ENCODE data around the gene MAP7D2.

MAP7D2 gene

DNA sequence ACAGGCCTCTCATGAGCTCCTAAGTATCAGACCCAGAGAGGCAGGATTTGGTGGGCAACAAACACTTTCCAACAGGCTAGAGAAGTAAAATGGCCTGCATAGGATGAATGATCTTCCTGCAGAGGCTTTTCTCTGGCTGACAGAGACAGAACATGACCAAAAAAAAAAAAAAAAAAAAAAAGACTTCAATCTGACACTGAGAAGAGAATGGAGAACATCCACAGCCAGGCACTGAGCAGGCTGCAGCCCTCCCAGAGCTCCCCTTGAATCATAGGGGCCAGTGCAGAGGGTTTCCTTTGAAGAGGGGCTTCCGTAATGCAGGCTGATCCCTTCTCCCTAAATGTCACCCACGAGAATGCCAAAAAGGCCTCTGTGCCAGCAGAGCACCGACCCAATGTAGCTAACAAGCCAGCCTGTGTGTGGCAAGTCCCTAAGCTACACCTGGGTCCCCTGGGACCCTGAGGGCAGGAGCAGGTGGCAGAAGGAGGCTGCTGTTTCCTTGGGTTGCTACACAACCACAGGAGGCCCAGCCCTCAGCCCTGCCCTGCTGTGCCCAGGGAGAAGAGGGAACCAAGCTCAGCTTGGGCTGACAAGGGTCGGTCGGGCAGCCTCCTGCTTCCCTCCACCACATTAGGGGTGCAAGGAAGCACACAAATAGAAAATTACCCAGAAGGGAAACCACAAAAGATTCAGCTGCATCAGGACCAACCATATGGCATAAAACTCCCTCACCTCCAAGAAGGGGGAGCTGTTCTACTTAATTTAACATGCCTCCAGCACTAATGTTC lies 55.6 kb downstream of the MAP7D2 start:
- TF ChIP-seq, protein P1, sequence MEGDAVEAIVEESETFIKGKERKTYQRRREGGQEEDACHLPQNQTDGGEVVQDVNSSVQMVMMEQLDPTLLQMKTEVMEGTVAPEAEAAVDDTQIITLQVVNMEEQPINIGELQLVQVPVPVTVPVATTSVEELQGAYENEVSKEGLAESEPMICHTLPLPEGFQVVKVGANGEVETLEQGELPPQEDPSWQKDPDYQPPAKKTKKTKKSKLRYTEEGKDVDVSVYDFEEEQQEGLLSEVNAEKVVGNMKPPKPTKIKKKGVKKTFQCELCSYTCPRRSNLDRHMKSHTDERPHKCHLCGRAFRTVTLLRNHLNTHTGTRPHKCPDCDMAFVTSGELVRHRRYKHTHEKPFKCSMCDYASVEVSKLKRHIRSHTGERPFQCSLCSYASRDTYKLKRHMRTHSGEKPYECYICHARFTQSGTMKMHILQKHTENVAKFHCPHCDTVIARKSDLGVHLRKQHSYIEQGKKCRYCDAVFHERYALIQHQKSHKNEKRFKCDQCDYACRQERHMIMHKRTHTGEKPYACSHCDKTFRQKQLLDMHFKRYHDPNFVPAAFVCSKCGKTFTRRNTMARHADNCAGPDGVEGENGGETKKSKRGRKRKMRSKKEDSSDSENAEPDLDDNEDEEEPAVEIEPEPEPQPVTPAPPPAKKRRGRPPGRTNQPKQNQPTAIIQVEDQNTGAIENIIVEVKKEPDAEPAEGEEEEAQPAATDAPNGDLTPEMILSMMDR (IDR thresholded peaks at IDR 0.05; ENCODE audit: borderline replicate concordance, insufficient read depth, low read depth, low read length) = no peak
- no peak overlapping the region for H3K4me3 ChIP-seq (ENCODE audit: low read depth, low read length)

DNA sequence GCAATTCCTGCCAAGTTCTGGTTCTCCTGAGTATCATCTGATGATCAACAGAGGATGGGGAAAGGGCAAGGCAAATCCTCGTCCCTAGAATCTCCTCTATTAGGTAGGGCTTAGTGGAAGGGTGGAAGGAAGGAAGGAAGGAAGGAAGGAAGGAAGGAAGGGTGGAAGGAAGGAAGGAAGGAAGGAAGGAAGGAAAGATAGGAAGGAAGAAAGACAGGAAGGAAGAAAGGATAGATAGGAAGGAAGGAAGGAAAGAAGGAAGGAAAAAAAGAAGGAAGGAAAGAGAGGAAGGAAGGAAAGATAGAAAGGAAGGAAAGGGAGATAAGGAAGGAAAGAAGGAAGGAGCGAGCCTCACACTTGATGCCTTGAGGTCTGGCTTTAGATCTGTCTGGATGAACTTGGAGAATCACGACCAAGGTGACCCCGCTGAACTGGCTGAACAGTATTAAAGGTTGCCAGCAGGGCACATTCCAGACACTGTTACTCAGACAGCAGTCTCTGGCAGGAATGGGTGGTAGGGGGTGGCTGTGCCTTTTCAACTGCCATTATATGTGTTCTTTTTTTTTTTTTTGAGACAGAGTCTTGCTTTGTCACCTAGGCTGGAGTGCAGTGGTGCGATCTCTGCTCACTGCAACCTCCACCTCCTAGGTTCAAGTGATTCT lies 57.1 kb downstream of the MAP7D2 start:
- H3K4me3 ChIP-seq (ENCODE audit: low read depth, low read length) = no peak overlapping the region
- TF ChIP-seq, protein P1 (IDR thresholded peaks at IDR 0.05; ENCODE audit: borderline replicate concordance, insufficient read depth, low read depth, low read length) = no peak

DNA sequence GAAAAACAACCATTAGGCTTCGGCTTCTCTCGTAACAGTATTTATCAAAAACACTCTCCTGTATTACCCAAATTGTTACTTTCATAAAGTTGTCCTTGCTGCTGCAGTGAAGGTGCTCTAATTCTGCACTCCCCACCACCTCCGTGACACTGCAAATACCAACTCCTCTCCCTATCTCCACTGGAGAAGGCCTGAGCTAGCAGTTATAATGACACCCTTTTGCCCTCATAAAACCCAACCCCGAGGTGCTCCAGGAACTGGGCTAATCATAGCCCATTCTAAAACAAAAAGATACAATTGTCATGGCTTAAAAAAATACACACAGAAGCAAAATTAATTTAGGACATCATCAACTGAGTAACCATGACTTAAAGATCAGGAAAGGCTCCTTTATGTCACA lies 59.2 kb downstream of the MAP7D2 start:
- TF ChIP-seq, protein P1 (IDR thresholded peaks at IDR 0.05; ENCODE audit: borderline replicate concordance, insufficient read depth, low read depth, low read length) = no peak
- H3K4me3 ChIP-seq (ENCODE audit: low read depth, low read length) = no peak overlapping the region

- TF ChIP-seq, protein P1 (IDR thresholded peaks at IDR 0.05; ENCODE audit: borderline replicate concordance, insufficient read depth, low read depth, low read length) = no peak
- no peak overlapping the region for H3K4me3 ChIP-seq (ENCODE audit: low read depth, low read length)
Measured at GRCh38 chrX:20056704-20057103, 60.0 kb downstream of the MAP7D2 start.

DNA sequence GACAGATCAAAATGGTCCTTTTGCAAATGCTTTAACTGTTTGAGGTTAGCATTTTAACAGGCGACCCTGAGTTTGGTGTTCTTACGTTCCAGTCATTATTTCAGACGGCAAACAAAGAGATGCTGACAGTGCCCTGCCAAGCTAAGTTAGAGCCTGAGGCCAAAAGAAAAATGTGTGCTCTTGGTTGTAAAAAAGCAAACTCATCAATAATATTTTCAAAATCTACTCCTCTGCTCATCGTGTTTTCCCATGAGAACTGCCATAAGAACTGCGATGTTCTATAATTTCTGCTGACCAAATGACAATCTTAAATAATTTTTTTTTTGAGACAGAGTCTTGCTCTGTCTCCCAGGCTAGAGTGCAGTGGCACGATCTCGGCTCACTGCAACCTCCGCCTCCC lies 63.2 kb downstream of the MAP7D2 start:
- TF ChIP-seq, protein P1 (IDR thresholded peaks at IDR 0.05; ENCODE audit: borderline replicate concordance, insufficient read depth, low read depth, low read length) = no peak
- no peak overlapping the region for H3K4me3 ChIP-seq (ENCODE audit: low read depth, low read length)

DNA sequence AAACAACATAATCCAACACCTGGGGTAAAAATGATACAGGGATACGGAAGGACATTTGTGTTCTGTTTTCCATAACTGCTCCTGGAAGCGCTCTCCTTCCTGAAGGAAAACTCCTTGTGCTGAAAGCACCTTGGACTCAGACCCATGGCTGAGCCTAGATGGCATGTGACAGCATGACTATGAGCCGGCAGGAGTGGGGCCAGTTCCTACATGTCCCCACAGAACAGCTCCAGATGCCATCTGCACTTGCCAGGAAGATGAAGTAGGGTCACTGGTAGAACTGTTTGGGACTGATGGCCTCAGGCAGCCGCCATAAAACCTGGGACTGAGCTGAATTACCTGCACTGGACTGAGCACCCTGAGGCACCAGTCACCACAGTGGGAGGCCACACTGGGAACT lies 69.8 kb downstream of the MAP7D2 start:
- H3K4me3 ChIP-seq (ENCODE audit: low read depth, low read length) = no peak overlapping the region
- TF ChIP-seq, protein P1 (IDR thresholded peaks at IDR 0.05; ENCODE audit: borderline replicate concordance, insufficient read depth, low read depth, low read length) = no peak

GRCh38 chrX:20046223-20046622 lies 70.5 kb downstream of the MAP7D2 start:
- TF ChIP-seq, protein P1 (IDR thresholded peaks at IDR 0.05; ENCODE audit: borderline replicate concordance, insufficient read depth, low read depth, low read length) = no peak
- H3K4me3 ChIP-seq (ENCODE audit: low read depth, low read length) = no peak overlapping the region
